GM23248 (cell line): Measurements from ENCODE around the gene NDUFS6.

Experiments
- EZH2 ChIP-seq: fragments of 200-600 bp; sonication (generic); IDR thresholded peaks from 2 replicates; pipeline ENCODE4 v1.6.1; 2018; ENCODE audit warnings: antibody characterized with exemption, mild to moderate bottlenecking; ENCODE audit not compliant: insufficient read depth, poor library complexity, severe bottlenecking
- EZH2phosphoT487 ChIP-seq: fragments of 200-600 bp; sonication (generic); IDR thresholded peaks from 2 replicates; pipeline ENCODE4 v1.6.1; 2018; ENCODE audit warnings: antibody characterized with exemption, moderate library complexity, mild to moderate bottlenecking, low read depth; ENCODE audit not compliant: insufficient read depth

DNA sequence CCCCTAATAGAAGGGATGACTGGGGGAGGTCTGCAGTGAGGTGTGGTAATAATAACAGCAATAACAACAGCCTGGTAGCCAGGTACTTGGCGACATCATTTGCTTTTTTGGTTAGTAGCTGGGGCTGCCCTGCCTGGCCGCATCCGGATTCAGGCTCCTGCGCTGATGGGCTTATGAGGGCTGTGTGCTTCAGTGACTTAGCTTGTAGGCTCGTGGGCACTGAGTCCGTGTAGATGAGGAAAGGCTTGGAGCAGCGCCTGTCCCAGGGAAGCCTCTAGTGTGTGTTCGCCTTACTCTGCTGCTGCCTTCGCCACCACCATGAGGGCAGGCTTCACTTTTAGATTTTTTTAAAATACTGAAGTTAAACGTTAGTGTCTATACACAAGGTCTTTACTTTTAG lies 4.5 kb downstream of the NDUFS6 start:
- TF ChIP-seq EZH2: no peak
- no peak for TF ChIP-seq EZH2phosphoT487
